Panc1 (cell line): Measurements from ENCODE around the gene PSD4.

ENCODE experiments used
- POLR2AphosphoS5 ChIP-seq: IDR thresholded peaks from 2 replicates; pipeline ENCODE4 v1.6.1; 2012; ENCODE audit warnings: mild to moderate bottlenecking, low read depth, low read length, moderate library complexity
- SIN3A ChIP-seq: IDR thresholded peaks from 2 replicates; pipeline ENCODE4 v1.6.1; 2012; ENCODE audit warnings: low read depth, mild to moderate bottlenecking, low read length, moderate library complexity, borderline replicate concordance; ENCODE audit not compliant: insufficient read depth
- TCF7L2 ChIP-seq: IDR thresholded peaks from 2 replicates; pipeline ENCODE4 v1.6.1; 2011; ENCODE audit warnings: mild to moderate bottlenecking, low read depth, low read length, inconsistent platforms
- TF ChIP-seq, protein P1 (sequence below): fragments of 450-650 bp; IDR thresholded peaks from 2 replicates; pipeline ENCODE4 v1.5.1; 2017; ENCODE audit warnings: mild to moderate bottlenecking
- TF ChIP-seq, protein P2 (sequence below), 2 experiments: IDR thresholded peaks; 2 replicates each; pipeline ENCODE4 v1.6.1; 2011 to 2012; ENCODE audit warnings: low read depth in 2 of 2, control low read depth in 1 of 2, low read length in 1 of 2, mild to moderate bottlenecking in 1 of 2, moderate library complexity in 1 of 2; ENCODE audit not compliant: insufficient read depth in 1 of 2

DNA sequence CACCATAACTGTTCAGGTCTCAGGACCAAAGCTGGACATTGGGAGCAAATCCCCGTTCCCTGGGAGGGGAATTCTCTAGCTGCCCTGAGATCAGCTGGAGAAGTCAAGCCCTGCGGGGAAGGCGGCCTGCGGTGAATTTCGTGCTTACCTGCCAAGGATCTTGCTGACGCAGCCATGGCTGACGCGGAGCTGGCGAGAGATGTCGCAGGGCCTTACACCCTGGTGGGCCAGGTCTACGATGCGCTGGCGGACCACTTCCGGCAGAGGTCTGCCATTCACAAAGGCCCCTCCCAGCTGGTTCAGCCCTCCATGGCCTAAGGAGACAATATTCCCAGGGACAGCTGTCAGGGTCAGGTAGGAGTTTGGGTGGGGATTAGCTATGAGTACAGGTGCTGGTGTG is 72.8 kb downstream of the PSD4 start:
- TF ChIP-seq, protein P1, sequence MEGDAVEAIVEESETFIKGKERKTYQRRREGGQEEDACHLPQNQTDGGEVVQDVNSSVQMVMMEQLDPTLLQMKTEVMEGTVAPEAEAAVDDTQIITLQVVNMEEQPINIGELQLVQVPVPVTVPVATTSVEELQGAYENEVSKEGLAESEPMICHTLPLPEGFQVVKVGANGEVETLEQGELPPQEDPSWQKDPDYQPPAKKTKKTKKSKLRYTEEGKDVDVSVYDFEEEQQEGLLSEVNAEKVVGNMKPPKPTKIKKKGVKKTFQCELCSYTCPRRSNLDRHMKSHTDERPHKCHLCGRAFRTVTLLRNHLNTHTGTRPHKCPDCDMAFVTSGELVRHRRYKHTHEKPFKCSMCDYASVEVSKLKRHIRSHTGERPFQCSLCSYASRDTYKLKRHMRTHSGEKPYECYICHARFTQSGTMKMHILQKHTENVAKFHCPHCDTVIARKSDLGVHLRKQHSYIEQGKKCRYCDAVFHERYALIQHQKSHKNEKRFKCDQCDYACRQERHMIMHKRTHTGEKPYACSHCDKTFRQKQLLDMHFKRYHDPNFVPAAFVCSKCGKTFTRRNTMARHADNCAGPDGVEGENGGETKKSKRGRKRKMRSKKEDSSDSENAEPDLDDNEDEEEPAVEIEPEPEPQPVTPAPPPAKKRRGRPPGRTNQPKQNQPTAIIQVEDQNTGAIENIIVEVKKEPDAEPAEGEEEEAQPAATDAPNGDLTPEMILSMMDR, result no peak
- no peak for TF ChIP-seq POLR2AphosphoS5
- no peak for TF ChIP-seq TCF7L2
- TF ChIP-seq, protein P2, sequence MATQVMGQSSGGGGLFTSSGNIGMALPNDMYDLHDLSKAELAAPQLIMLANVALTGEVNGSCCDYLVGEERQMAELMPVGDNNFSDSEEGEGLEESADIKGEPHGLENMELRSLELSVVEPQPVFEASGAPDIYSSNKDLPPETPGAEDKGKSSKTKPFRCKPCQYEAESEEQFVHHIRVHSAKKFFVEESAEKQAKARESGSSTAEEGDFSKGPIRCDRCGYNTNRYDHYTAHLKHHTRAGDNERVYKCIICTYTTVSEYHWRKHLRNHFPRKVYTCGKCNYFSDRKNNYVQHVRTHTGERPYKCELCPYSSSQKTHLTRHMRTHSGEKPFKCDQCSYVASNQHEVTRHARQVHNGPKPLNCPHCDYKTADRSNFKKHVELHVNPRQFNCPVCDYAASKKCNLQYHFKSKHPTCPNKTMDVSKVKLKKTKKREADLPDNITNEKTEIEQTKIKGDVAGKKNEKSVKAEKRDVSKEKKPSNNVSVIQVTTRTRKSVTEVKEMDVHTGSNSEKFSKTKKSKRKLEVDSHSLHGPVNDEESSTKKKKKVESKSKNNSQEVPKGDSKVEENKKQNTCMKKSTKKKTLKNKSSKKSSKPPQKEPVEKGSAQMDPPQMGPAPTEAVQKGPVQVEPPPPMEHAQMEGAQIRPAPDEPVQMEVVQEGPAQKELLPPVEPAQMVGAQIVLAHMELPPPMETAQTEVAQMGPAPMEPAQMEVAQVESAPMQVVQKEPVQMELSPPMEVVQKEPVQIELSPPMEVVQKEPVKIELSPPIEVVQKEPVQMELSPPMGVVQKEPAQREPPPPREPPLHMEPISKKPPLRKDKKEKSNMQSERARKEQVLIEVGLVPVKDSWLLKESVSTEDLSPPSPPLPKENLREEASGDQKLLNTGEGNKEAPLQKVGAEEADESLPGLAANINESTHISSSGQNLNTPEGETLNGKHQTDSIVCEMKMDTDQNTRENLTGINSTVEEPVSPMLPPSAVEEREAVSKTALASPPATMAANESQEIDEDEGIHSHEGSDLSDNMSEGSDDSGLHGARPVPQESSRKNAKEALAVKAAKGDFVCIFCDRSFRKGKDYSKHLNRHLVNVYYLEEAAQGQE (IDR thresholded peaks at IDR 0.05; ENCODE audit: insufficient read depth in 1 of 2, low read depth in 2 of 2, low read length in 1 of 2), result no peak
- no peak for TF ChIP-seq SIN3A
